IgD-negative memory B cell (primary cell): Measurements from ENCODE around the gene UTS2. TPM values are rescaled to one million over a fixed set of nuclear protein-coding genes. Genes with fewer than 3 reads are reported as not detected.

Experiments used
- H3K27ac Mint-ChIP-seq, 3 donors: one replicate each; pipeline ENCODE4 v1.8.0; 2020 to 2022; ENCODE audit warnings: mild to moderate bottlenecking in 3 of 3, mixed read lengths in 3 of 3, moderate library complexity in 1 of 3
- H3K27me3 Mint-ChIP-seq: one replicate; pipeline ENCODE4 v1.8.0; 2021; ENCODE audit warnings: mixed read lengths
- H3K36me3 Mint-ChIP-seq: one replicate; pipeline ENCODE4 v1.8.0; 2020; ENCODE audit warnings: mild to moderate bottlenecking, mixed read lengths
- H3K4me1 Mint-ChIP-seq, 3 donors: one replicate each; pipeline ENCODE4 v1.8.0; 2020 to 2022; ENCODE audit warnings: mixed read lengths in 3 of 3, mild to moderate bottlenecking in 1 of 3
- H3K4me3 Mint-ChIP-seq, 4 donors: one replicate each; pipeline ENCODE4 v1.8.0; 2020 to 2022; ENCODE audit warnings: mild to moderate bottlenecking in 4 of 4, mixed read lengths in 4 of 4, moderate library complexity in 3 of 4
- H3K9me3 Mint-ChIP-seq, 3 donors: one replicate each; pipeline ENCODE4 v1.8.0; 2020 to 2021; ENCODE audit warnings: mixed read lengths in 3 of 3, mild to moderate bottlenecking in 1 of 3
- polyA plus RNA-seq: library from polyadenylated mRNA; unstranded; fragments of 300-500 nt; fragmentation: Illumina TruSeq; gene quantifications from one replicate; pipeline ENCODE4 v1.2.3, GENCODE V29; 2021

The UTS2 gene
- polyA plus RNA-seq, 1 donor from 2014 or later: not detected

DNA sequence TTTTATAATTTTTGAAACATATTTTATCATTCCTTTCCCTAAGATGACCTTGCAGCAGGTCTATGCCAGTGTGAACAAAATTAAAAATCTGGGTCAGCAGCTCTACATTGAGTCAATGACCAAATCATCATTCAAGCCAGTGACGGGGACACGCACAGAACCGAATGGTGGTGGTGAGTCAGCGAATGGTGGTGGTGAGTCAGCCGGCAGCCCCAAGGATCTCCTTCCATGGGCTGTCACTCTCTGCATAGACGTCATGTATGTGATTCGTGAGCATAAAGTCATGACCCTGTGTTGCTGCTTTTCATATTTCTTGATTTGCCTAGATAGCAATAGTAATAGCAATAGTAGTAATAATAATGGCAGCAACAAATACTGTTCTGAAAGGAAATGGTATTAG is 42.5 kb downstream of the UTS2 start:
- H3K36me3 Mint-ChIP-seq: peaks cover 6% of the 10 kb centered on the region
- no peak overlapping the region for H3K27ac Mint-ChIP-seq
- peaks cover 4 to 16% (median 15%) of the 10 kb centered on the region in 3 donors for H3K9me3 Mint-ChIP-seq
- H3K27me3 Mint-ChIP-seq: no peaks in the 10 kb centered on the region
- H3K4me3 Mint-ChIP-seq: no peak overlapping the region
- H3K4me1 Mint-ChIP-seq: no peaks in the 10 kb centered on the region

DNA sequence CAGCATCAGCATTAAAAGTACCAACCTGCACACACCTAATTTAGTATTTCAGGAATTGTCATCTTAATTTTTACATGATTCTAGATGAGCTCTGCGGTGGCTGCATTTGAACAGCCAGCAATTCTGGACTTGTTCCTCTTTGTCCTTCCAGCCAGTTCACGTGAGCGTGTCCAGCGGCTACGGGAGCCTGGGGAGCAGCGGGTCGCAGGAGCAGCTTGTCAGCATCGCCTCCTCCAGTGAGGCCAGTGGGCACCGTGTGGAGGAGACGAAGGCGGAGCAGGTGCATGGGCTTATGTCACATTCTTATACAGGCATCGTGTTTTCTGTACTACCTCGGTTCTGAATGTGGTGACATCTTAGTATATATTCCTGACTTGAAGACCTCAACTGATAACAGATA is 43.1 kb downstream of the UTS2 start:
- Mint-ChIP-seq H3K4me3 (no peak overlapping the region), H3K4me1 (no peaks in the 10 kb centered on the region), H3K27me3 (no peaks in the 10 kb centered on the region), H3K27ac (no peak overlapping the region), H3K9me3 (peaks cover 4 to 16% (median 15%) of the 10 kb centered on the region in 3 donors), H3K36me3 (peaks cover 6% of the 10 kb centered on the region)

DNA sequence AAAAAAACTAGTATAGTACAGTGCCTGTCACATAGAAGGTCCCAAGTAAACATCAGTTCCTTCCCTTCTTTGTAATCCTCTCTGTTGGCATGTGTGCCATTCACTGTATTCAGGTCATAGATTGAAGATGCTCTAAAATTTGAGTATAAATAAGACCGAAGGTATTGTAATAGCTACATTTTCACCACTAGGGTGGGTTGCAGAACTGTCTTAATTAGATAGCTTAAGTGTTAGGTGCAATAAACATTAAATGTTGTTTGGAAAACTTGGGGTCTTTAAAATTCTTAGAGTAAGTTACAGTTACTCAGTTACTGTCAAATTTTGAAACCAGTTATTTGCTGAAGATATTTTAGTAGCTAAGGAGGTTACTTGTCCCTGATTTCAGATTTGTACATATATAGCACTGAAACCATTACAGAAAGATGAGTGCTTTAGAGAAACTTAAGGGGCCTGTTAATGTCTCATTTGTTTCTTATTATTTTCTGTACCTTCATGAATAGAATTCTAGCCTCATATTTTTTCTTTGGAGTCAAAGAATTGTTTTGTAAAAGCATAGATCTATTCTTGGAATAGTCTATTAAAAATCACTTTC is 44.5 kb downstream of the UTS2 start:
- Mint-ChIP-seq H3K36me3 (peaks cover 3% of the 10 kb centered on the region), H3K4me3 (no peak overlapping the region), H3K27ac (no peak overlapping the region), H3K4me1 (no peaks in the 10 kb centered on the region), H3K9me3 (peaks cover 2 to 6% (median 5%) of the 10 kb centered on the region in 3 donors), H3K27me3 (no peaks in the 10 kb centered on the region)

DNA sequence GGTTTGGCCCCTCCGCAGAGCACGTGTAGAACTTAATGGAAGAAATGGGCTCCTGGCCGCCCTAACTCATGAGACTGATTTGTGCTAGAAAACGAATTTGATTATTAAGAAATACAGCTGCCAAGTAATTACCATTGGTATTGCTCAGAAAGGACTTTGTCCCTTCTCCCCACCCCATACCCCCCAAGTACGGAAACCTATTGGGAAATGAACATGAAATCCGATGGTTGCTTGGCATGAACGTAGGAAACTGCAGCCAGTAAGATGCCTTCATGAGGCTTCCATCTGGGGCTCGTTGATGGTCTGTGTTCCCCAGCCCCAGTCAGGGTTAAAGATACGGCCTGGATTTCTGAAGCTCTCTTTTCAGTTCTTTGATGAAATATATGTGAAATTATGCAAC is 47.4 kb downstream of the UTS2 start:
- no peaks in the 10 kb centered on the region for H3K27me3 Mint-ChIP-seq
- H3K27ac Mint-ChIP-seq: no peak overlapping the region
- H3K4me3 Mint-ChIP-seq: no peak overlapping the region
- H3K9me3 Mint-ChIP-seq: no peaks in the 10 kb centered on the region
- no peaks in the 10 kb centered on the region for H3K4me1 Mint-ChIP-seq
- peaks cover 2% of the 10 kb centered on the region for H3K36me3 Mint-ChIP-seq

Other genes starting within 250 kb of the UTS2 start
- 29.3 TPM for gene VAMP3, start 81.8 kb downstream of the UTS2 start, polyA plus RNA-seq
- gene PER3, start 68.8 kb downstream of the UTS2 start, polyA plus RNA-seq: 1.4 TPM
- not detected for gene TNFRSF9, start 87.8 kb upstream of the UTS2 start, polyA plus RNA-seq
- gene PARK7, start 108.6 kb upstream of the UTS2 start, polyA plus RNA-seq: 304 TPM
- 0.63 TPM for gene ERRFI1, start 173.2 kb upstream of the UTS2 start, polyA plus RNA-seq